DMS53 treated with DMSO at 0.1 percent for 48 hours (cell line): Measurements from ENCODE around the gene RHBDL2.
"Not testable (repeated sequence)": the region's sequence is repeated elsewhere in the genome, so short reads cannot be mapped to it uniquely, and the experiment has no call there.

Source experiments
- DNase-seq: peaks from one replicate; lab custom pipeline; 2025; ENCODE audit not compliant: unreplicated experiment; lab: John Stamatoyannopoulos, UW

RHBDL2 gene

GRCh38 chr1:38938722-38939260, 2.8 kb downstream of the RHBDL2 start:
- no peak for DNase-seq

GRCh38 chr1:38932571-38932970, 9.1 kb downstream of the RHBDL2 start:
- DNase-seq: no peak

GRCh38 chr1:38929476-38929875, 12.2 kb downstream of the RHBDL2 start:
- no peak for DNase-seq

- DNase-seq: no peak
Observed at GRCh38 chr1:38929054-38929453, 12.6 kb downstream of the RHBDL2 start.

GRCh38 chr1:38926091-38926490, 15.5 kb downstream of the RHBDL2 start:
- DNase-seq: no peak

GRCh38 chr1:38925391-38925790, 16.2 kb downstream of the RHBDL2 start:
- no peak for DNase-seq

GRCh38 chr1:38923607-38924006, 18.0 kb downstream of the RHBDL2 start:
- no peak for DNase-seq

GRCh38 chr1:38919130-38919529, 22.5 kb downstream of the RHBDL2 start:
- peak; percentile 14 for DNase-seq

- DNase-seq: no peak
Observed at GRCh38 chr1:38918568-38918967, 23.1 kb downstream of the RHBDL2 start.

- no peak for DNase-seq
Observed at GRCh38 chr1:38917772-38918171, 23.9 kb downstream of the RHBDL2 start.

- DNase-seq: no peak
Observed at GRCh38 chr1:38917337-38917736, 24.3 kb downstream of the RHBDL2 start.

- no peak for DNase-seq
Observed at GRCh38 chr1:38915352-38915948, 26.2 kb downstream of the RHBDL2 start.

- not testable (repeated sequence) for DNase-seq
Observed at GRCh38 chr1:38914908-38915307, 26.7 kb downstream of the RHBDL2 start.

GRCh38 chr1:38908821-38909220, 32.8 kb downstream of the RHBDL2 start:
- no peak for DNase-seq

- no peak for DNase-seq
Observed at GRCh38 chr1:38905985-38906384, 35.6 kb downstream of the RHBDL2 start.

- no peak for DNase-seq
Observed at GRCh38 chr1:38899560-38899959, 42.1 kb downstream of the RHBDL2 start.

GRCh38 chr1:38898653-38899230, 42.9 kb downstream of the RHBDL2 start:
- no peak for DNase-seq

GRCh38 chr1:38896169-38896568, 45.5 kb downstream of the RHBDL2 start:
- DNase-seq: no peak

GRCh38 chr1:38892976-38893375, 48.7 kb downstream of the RHBDL2 start:
- no peak for DNase-seq

GRCh38 chr1:38891753-38892152, 49.9 kb downstream of the RHBDL2 start:
- no peak for DNase-seq

- DNase-seq: no peak
Observed at GRCh38 chr1:38889589-38889988, 52.0 kb downstream of the RHBDL2 start.

- no peak for DNase-seq
Observed at GRCh38 chr1:38888423-38889333, 53.0 kb downstream of the RHBDL2 start.
